GM21526 (cell line): Measurements from ENCODE around the gene SRMS.
"Not testable (repeated sequence)": the region's sequence is repeated elsewhere in the genome, so short reads cannot be mapped to it uniquely, and the experiment has no call there.

Experiments
- ATAC-seq: cut with Tn5 transposase; IDR thresholded peaks from one replicate; pipeline ENCODE4 v1.9.1; 2021; ENCODE audit warnings: moderate library complexity; ENCODE audit not compliant: unreplicated experiment, low FRiP score

SRMS gene

GRCh38 chr20:63529180-63529860 is 18.2 kb downstream of the SRMS start:
- ATAC-seq = no peak

GRCh38 chr20:63527184-63527583 is 20.4 kb downstream of the SRMS start:
- no peak for ATAC-seq

GRCh38 chr20:63525971-63526370 is 21.6 kb downstream of the SRMS start:
- no peak for ATAC-seq

DNA sequence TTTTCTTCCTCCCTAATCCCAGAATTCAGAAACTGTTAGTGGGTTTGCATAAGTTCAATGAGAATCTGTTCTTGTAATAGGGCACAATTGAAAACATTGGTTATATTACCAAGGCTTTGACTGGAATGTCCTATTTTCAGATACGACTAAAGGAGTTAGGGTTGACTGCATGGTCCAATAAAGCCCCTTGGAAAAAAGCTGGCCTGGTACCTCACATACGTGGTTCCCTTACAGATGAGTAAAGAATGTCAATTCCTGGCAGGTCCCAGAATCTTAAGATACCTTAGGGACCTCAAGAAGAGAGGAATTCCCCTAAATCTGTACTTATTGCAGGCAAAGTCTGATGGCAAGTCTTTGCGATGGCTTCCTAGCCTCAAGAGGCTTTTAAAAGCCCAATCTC is 22.4 kb downstream of the SRMS start:
- ATAC-seq = no peak

DNA sequence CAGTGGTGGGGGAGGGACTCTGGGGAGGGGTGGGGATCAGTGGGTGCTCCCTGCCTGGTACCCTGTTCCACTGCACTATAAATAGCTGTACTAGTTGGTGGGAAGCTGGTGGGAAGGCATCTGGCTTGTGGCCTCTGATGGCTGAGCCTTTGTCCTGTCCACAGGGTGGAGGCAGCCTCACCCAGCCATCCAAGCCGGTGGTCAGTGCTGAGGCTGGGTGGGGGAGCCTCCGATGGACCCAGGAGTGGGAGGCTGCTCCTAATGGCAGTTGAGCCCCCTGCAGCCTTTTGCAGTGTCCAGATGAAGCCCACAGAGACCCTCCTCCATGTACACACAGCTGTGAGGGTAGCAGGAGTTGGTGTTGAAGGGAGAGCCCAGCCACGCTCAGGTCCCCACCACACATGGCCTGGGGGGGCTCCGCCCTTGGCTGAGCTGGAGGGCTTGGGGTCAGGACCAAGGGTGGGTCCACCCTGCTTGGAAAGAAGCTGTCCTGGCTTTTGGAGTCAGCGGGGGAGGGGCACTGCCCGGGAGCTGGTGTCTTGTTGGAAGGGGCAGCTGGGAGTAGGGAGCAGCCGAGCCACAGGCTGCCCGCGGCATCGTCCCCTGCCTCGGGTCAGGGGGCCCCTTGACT is 24.5 kb downstream of the SRMS start:
- ATAC-seq = no peak

DNA sequence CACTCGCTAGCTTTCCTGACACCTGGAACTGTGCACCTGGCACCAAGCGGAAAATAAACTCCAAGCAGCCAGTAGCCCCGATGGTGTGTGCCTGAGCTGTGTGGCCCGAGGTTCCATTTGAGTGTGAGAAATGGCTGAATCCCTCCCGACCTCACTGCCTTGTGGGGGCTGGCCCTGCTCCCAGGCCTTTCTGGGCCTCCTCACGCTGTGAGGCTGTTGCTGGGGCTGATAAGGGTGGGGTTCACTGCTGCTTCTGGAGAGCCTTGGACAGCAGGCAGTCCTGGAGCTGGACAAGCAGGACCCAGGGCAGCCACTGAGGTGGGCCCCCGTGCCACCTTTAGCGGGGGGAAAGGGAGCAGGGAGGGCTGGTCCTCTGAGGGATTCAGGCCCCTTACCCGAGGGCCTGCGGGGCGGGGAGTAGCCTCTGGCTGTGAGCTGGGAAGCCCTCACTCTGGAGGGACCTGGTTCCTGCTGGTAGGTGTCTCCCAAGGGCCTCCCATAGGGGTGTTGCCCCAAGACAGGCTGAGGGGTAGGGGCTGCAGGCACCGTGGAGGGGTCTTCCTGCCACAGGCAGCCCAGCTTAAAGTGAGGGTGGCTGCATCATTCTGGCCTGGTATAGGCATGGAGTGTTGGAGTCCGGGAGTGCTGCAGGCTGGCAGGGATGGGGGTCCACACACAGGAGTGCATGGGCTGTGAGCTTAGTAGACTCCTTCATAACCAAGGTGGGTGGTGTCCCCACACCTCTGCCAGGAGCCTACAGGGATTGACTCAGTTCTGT is 25.3 kb downstream of the SRMS start:
- ATAC-seq = no peak

DNA sequence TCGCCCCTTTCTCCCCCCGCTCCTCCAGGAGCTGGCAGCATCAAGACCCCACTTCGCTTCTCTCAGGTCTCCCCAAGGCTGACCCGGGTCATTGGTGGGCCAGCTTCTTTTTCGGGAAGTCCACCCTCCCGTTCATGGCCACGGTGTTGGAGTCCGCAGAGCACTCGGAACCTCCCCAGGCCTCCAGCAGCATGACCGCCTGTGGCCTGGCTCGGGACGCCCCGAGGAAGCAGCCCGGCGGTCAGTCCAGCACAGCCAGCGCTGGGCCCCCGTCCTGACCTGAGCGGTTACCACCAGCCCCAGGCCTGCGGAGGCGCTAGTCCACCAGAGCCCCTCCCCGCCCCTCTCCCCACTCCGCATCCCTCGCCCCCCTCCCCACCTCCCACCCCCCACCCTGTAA is 25.9 kb downstream of the SRMS start:
- ATAC-seq = no peak

- peak; percentile 36 for ATAC-seq
Observed at GRCh38 chr20:63520934-63521601, 26.5 kb downstream of the SRMS start.

DNA sequence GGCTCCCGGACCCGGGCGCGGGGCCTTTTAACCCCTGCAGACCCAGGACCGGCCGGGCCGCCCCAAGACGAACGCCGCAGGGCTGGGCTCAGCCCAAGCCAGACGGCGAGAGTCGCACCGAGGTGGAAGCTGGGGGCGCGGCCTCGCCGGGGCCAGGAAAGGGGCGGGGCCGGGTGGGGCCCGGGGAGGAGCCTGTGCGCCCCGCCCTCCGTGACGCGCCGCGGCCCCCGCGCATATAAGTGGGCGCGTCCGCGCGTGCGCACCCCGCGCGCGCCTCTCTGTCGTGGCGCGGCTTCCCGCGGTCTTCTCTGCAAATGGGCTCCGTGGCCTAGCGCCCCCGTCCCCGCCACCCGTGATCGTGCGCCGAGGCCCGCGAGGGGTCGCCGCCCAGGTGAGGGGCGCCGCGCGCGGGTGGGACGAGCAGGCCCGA is 27.0 kb downstream of the SRMS start, which contains the start of gene PPDPF:
PPDPF (plus strand) TSS at position 262 of the 430 bp plus-strand sequence. CDS start 544 bp downstream, outside the sequence.
- ATAC-seq = peak; percentile 49

- ATAC-seq = peak; percentile 31
Observed at GRCh38 chr20:63519668-63520503, 27.7 kb downstream of the SRMS start.

DNA sequence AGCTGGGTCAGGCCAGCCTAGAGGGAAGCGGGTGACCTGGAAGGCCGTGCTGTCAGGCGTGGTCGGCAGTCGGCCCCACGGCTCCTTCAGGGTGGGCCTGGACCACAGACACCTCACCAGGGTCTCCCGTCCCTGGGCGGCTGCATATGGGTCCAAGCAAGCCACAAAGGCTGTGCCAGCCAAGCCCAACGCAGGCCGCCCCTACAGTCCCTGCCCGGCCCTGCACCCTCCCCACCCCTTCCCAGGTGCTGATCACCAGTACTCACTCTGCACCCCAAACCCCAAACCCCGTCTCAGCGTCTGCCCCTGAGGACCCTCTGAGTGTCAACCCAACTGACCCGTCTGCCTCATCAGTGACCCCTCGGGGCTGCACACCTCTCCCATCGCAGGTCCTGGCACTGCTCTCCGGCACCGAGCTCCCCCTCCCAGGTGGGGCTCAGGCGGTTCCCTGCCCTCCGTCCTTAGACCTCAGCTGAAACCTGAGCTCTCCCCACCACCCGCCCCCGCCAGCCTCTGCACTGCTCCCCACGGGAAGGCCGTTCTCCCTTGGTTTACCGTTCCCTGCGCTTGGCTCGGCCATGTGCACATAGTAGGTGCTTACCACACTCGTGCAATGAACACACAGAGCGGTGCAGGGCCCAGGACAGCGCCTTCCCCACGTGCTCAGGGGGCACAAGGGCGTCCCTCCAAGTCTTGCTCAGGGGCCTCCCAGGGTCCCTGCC is 28.4 kb downstream of the SRMS start:
- no peak for ATAC-seq

GRCh38 chr20:63518351-63518861 is 29.1 kb downstream of the SRMS start:
- ATAC-seq = no peak

DNA sequence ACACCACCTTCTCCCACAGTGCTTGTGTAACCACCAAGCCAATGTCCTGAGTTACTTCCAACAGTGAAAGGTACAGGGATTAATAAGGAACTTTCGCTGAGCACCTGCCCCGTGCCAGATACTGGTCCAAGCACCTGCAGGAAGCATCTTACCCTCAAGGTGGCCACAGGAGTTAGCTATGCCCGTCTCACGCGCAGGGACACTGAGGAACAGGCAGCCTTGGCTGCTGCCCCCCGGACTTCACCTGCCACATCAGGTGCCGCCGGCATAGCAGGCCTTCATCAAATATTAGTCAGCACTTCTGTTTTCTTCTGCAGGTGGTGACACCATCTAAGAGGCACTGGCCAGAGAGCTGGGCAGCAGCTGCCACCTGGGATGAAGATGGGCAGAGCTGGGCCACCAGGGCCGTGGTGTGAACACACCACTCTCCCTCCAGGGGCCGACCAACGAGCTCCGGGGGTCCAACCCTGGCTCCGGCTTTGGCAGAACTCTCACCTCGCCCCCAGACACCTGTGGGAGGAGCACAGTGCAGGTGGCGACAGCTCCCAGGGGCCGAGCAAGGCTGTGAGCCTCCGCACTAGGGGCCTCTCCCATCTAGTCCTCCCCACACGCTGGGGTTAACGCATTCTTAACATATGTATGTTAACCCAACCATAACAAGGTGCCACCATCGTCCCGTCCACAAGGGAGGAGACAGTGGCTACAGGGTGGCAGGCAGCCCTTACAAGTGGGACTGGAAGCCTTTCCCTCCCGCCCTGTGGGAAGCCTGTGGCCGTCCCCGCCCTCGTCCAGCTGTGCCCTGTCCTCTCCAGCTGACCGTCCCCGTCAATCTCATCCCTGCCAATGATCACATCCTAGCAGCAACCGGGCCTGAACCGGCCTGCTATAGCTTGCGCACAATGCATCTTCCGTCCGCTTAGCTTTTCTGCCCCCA is 29.9 kb downstream of the SRMS start:
- no peak for ATAC-seq

DNA sequence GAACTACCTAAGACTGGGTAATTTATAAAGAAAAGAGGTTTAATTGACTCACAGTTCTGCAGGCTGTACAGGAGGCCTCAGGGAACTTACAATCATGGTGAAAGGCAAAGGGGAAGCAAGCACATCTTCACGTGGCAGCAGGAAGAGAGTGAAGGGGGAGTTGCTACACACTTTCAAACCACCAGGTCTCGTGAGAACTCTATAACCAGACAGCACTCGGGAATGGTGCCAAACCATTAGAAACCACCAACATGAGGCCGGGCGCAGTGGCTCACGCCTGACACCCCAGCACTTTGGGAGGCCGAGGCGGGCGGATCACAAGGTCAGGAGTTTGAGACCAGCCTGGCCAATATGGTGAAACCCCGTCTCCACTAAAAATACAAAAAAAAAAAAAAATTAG is 33.0 kb downstream of the SRMS start:
- ATAC-seq = not testable (repeated sequence)

DNA sequence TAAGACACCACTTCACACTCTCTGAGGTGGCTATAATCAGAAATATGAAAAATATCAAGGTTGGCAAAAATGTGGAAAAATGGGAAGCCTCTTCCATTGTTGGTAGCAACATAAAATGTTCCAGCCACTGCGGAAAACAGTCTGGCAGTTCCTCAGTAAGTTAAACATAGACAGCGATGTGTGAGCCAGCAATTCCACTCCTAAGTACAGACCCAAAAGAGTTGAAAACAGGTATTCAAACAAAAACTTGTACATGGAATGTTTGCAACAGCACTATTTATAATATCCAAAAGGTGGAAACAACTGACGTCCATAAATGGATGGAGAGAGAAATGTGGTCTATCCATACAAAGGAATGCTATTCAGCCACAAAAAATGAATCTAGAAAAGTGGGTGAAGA is 34.3 kb downstream of the SRMS start:
- no peak for ATAC-seq

DNA sequence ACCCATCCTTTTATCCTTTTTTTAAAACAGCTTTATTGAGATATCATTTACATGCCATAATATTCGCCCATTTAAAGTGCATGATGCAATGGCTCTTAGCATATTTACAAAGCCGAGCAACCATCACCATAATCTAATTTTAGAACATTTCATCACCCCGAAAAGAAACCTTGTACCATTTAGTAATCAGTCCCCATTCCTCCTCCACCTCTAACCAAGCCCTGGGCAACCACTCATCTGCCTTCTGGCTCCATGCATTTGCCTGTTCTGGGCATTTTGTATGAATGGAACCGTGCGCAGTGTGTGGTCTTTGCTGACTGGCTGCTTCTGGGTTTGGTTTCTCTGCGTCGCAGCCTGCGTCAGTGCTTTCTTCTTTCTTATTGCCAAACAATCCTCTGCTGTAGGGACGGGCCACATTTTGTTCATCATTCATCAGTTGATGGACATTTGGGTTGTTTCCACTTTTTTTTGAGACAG is 38.4 kb downstream of the SRMS start:
- no peak for ATAC-seq

GRCh38 chr20:63508072-63508768 is 39.3 kb downstream of the SRMS start:
- no peak for ATAC-seq
